GM23248 (cell line): ENCODE data around the gene CCDC188. TPM values are rescaled to one million over a fixed set of nuclear protein-coding genes. Genes with fewer than 3 reads are reported as not detected.

Experiments used
- DNase-seq: peaks from one replicate; pipeline ENCODE4 v3.0.0-alpha.2; 2015
- H2AFZ ChIP-seq: fragments of 200-600 bp; sonication (generic); 2 replicates; pipeline ENCODE4 v1.6.1; 2016; ENCODE audit warnings: antibody characterized with exemption
- H3F3A ChIP-seq: fragments of 200-600 bp; sonication (generic); 2 replicates; pipeline ENCODE4 v1.6.1; 2016; ENCODE audit warnings: mild to moderate bottlenecking, antibody characterized with exemption, mixed run types; ENCODE audit not compliant: insufficient read depth
- H3K27ac ChIP-seq: fragments of 200-600 bp; sonication (generic); 2 replicates; pipeline ENCODE4 v1.5.1; 2016; ENCODE audit warnings: mild to moderate bottlenecking
- H3K27me3 ChIP-seq: fragments of 200-600 bp; sonication (generic); replicated peaks from 2 replicates; pipeline ENCODE4 v1.6.1; 2016; ENCODE audit warnings: mild to moderate bottlenecking; ENCODE audit not compliant: insufficient read depth
- H3K36me3 ChIP-seq: fragments of 200-600 bp; sonication (generic); 2 replicates; pipeline ENCODE4 v1.6.1; 2016; ENCODE audit warnings: low read depth, mild to moderate bottlenecking
- H3K4me1 ChIP-seq: fragments of 200-600 bp; sonication (generic); 2 replicates; pipeline ENCODE4 v1.6.1; 2016; ENCODE audit warnings: mild to moderate bottlenecking; ENCODE audit not compliant: insufficient read depth
- H3K4me2 ChIP-seq: fragments of 200-600 bp; sonication (generic); one replicate; pipeline ENCODE4 v1.6.1; 2016; ENCODE audit warnings: mild to moderate bottlenecking; ENCODE audit not compliant: unreplicated experiment
- H3K4me3 ChIP-seq: fragments of 200-600 bp; sonication (generic); 2 replicates; pipeline ENCODE4 v1.5.1; 2016; ENCODE audit warnings: mild to moderate bottlenecking
- H3K79me2 ChIP-seq: fragments of 200-600 bp; sonication (generic); 2 replicates; pipeline ENCODE4 v1.6.1; 2016; ENCODE audit warnings: mild to moderate bottlenecking; ENCODE audit not compliant: insufficient read depth
- H3K9ac ChIP-seq: fragments of 200-600 bp; sonication (generic); 2 replicates; pipeline ENCODE4 v1.6.1; 2016; ENCODE audit warnings: mild to moderate bottlenecking
- H3K9me2 ChIP-seq: fragments of 200-600 bp; sonication (generic); 2 replicates; pipeline ENCODE4 v1.6.1; 2016; ENCODE audit warnings: mixed run types, mild to moderate bottlenecking, moderate library complexity; ENCODE audit not compliant: insufficient read depth
- H3K9me3 ChIP-seq: fragments of 200-600 bp; sonication (generic); one replicate; pipeline ENCODE4 v1.6.1; 2017; ENCODE audit warnings: low read depth
- H4K20me1 ChIP-seq: fragments of 200-600 bp; sonication (generic); 2 replicates; pipeline ENCODE4 v1.6.0; 2016; ENCODE audit not compliant: insufficient read depth
- EZH2 ChIP-seq: fragments of 200-600 bp; sonication (generic); IDR thresholded peaks from 2 replicates; pipeline ENCODE4 v1.6.1; 2018; ENCODE audit warnings: antibody characterized with exemption, mild to moderate bottlenecking; ENCODE audit not compliant: insufficient read depth, poor library complexity, severe bottlenecking
- EZH2phosphoT487 ChIP-seq: fragments of 200-600 bp; sonication (generic); IDR thresholded peaks from 2 replicates; pipeline ENCODE4 v1.6.1; 2018; ENCODE audit warnings: antibody characterized with exemption, moderate library complexity, mild to moderate bottlenecking, low read depth; ENCODE audit not compliant: insufficient read depth
- WGBS, 2 experiments: methylation state at CpG; one replicate each; pipeline ENCODE4 v1.1.6; 2015 to 2017; ENCODE audit warnings: low lambda C conversion rate in 2 of 2, low coverage in 1 of 2; ENCODE audit errors: missing lambda C conversion rate in 2 of 2; 5-methylcytosine and 5-hydroxymethylcytosine counted together
- in situ Hi-C: fragments of 300-500 bp; cut with MboI; formaldehyde crosslinking; loops from 2 replicates; pipeline ENCODE4 v1.15.0; 2020
- polyA plus RNA-seq: library from polyadenylated mRNA; unstranded; fragments of >200 nt; fragmentation: Nextera tagmentation; extraction: Ambion mirVana; gene quantifications from 2 replicates; pipeline ENCODE4 v1.2.1, GENCODE V29; 2016
- total RNA-seq: library from RNA; depleted of rRNA; stranded (reverse); fragments of >200 nt; shearing (Covaris generic); gene quantifications from 2 replicates; pipeline ENCODE4 v1.2.3, GENCODE V29; 2014; rRNA removed

Gene CCDC188
- 0.76 and 1.8 TPM in 2 replicates for total RNA-seq
- 1.2 TPM in 2 replicates for polyA plus RNA-seq

- H3K36me3 ChIP-seq = no peaks in the 10 kb centered on the region
- H3K4me1 ChIP-seq = no peaks in the 10 kb centered on the region
- no peaks in the 10 kb centered on the region for H3K9me2 ChIP-seq
- in situ Hi-C loops = no loop called here
- H3K79me2 ChIP-seq = no peaks in the 10 kb centered on the region
- 73 to 76% methylated on average over 8 to 13 of the region's 14 CpGs for WGBS, 2 experiments
- no peaks in the 10 kb centered on the region for H3F3A ChIP-seq
- no peak for DNase-seq
- TF ChIP-seq EZH2phosphoT487 = no peak
- TF ChIP-seq EZH2 = no peak
- H3K27me3 ChIP-seq = no peaks in the 10 kb centered on the region
- no peak within 1 kb of the TSS for H3K27ac ChIP-seq
- no peak within 1 kb of the TSS for H3K4me2 ChIP-seq
- H3K4me3 ChIP-seq = no peak within 1 kb of the TSS
- no peak within 1 kb of the TSS for H2AFZ ChIP-seq
- H3K9ac ChIP-seq = no peak within 1 kb of the TSS
- no peaks in the 10 kb centered on the region for H4K20me1 ChIP-seq
- H3K9me3 ChIP-seq = no peaks in the 10 kb centered on the region
Observed at GRCh38 chr22:20150381-20151275, at the start of gene CCDC188. CCDC188 (minus strand) TSS chr22:20151055; CDS start chr22:20150986, 69 bp downstream.

- Histone ChIP-seq H3K4me1 (peaks cover 18% of the 10 kb centered on the region), H4K20me1 (no peaks in the 10 kb centered on the region), H2AFZ (no peak overlapping the region), H3K36me3 (no peaks in the 10 kb centered on the region), H3K9me2 (no peaks in the 10 kb centered on the region), H3K27ac (no peak overlapping the region), H3K9me3 (no peaks in the 10 kb centered on the region), H3K27me3 (peaks cover 5% of the 10 kb centered on the region), H3F3A (no peaks in the 10 kb centered on the region), H3K4me2 (no peak overlapping the region), H3K4me3 (no peak overlapping the region), H3K9ac (no peak overlapping the region), H3K79me2 (no peaks in the 10 kb centered on the region)
- DNase-seq = no peak
- 59 to 70% methylated on average over 5 of the region's 5 CpGs for WGBS, 2 experiments
- in situ Hi-C loops = no loop called here
- no peak for TF ChIP-seq EZH2
- TF ChIP-seq EZH2phosphoT487 = no peak
Observed at GRCh38 chr22:20199906-20200305, 49.1 kb upstream of the CCDC188 start.

GRCh38 chr22:20199413-20199842 is 48.6 kb upstream of the CCDC188 start:
- Histone ChIP-seq H4K20me1 (no peaks in the 10 kb centered on the region), H3K4me2 (no peak overlapping the region), H3K79me2 (no peaks in the 10 kb centered on the region), H2AFZ (no peak overlapping the region), H3K27me3 (peaks cover 5% of the 10 kb centered on the region), H3K4me3 (no peak overlapping the region), H3K27ac (no peak overlapping the region), H3K36me3 (no peaks in the 10 kb centered on the region), H3K9me3 (no peaks in the 10 kb centered on the region), H3K9me2 (no peaks in the 10 kb centered on the region), H3K4me1 (peaks cover 13% of the 10 kb centered on the region), H3F3A (no peaks in the 10 kb centered on the region), H3K9ac (no peak overlapping the region)
- TF ChIP-seq EZH2 (no peak), EZH2phosphoT487 (no peak)
- WGBS, 2 experiments = 24 to 54% methylated on average over 1 of the region's 1 CpG
- DNase-seq = no peak
- in situ Hi-C loops = no loop called here

- no peaks in the 10 kb centered on the region for H3K9me2 ChIP-seq
- in situ Hi-C loops = no loop called here
- H3K9ac ChIP-seq = no peak overlapping the region
- H3K9me3 ChIP-seq = no peaks in the 10 kb centered on the region
- H3K27me3 ChIP-seq = peaks cover 5% of the 10 kb centered on the region
- H3K27ac ChIP-seq = no peak overlapping the region
- H4K20me1 ChIP-seq = no peaks in the 10 kb centered on the region
- WGBS, 2 experiments = 29 to 30% methylated on average over 10 of the region's 10 CpGs
- DNase-seq = no peak
- no peak overlapping the region for H3K4me3 ChIP-seq
- no peaks in the 10 kb centered on the region for H3K36me3 ChIP-seq
- no peak overlapping the region for H2AFZ ChIP-seq
- TF ChIP-seq EZH2 = no peak
- TF ChIP-seq EZH2phosphoT487 = no peak
- H3F3A ChIP-seq = no peaks in the 10 kb centered on the region
- no peak overlapping the region for H3K4me2 ChIP-seq
- H3K79me2 ChIP-seq = no peaks in the 10 kb centered on the region
- peaks cover 6% of the 10 kb centered on the region for H3K4me1 ChIP-seq
Observed at GRCh38 chr22:20198557-20199319, 47.9 kb upstream of the CCDC188 start.
